DND-41 (cell line): ENCODE results near the gene HSP90AB1.

Experiments
- ATAC-seq: fragments of 200-7000 bp; cut with Tn5 transposase; 3 replicates; pipeline ENCODE4 v1.9.1; 2021; ENCODE audit warnings: low read depth; ENCODE audit not compliant: insufficient read depth
- DNase-seq: peaks from one replicate; pipeline ENCODE4 v3.0.0-alpha.2; 2020
- H2AFZ ChIP-seq: 2 replicates; pipeline ENCODE4 v1.6.0; 2012; ENCODE audit warnings: low read depth, low read length
- H3K27ac ChIP-seq: 2 replicates; pipeline ENCODE4 v1.5.1; 2012; ENCODE audit warnings: low read length, inconsistent platforms
- H3K27me3 ChIP-seq: fragments of 200-600 bp; sonication (generic); 2 replicates; pipeline ENCODE4 v1.6.0; 2012; ENCODE audit warnings: low read length, mild to moderate bottlenecking, inconsistent platforms; ENCODE audit not compliant: insufficient read depth, poor library complexity
- H3K36me3 ChIP-seq: 2 replicates; pipeline ENCODE4 v1.5.1; 2012; ENCODE audit warnings: low read length, inconsistent platforms; ENCODE audit not compliant: insufficient read depth
- H3K4me1 ChIP-seq: 2 replicates; pipeline ENCODE4 v1.5.1; 2012; ENCODE audit warnings: mild to moderate bottlenecking, low read length; ENCODE audit not compliant: insufficient read depth
- H3K4me2 ChIP-seq: 2 replicates; pipeline ENCODE4 v1.6.0; 2012; ENCODE audit warnings: mild to moderate bottlenecking, moderate library complexity, low read length, inconsistent platforms; ENCODE audit not compliant: insufficient read depth
- H3K4me3 ChIP-seq, 2 experiments: fragments of 200-600 bp in 1 of 2; shearing (Covaris generic) in 1 of 2; 2 replicates each; pipeline ENCODE4 v1.5.1; 2012 to 2016; ENCODE audit warnings: inconsistent platforms in 2 of 2, low read length in 2 of 2, mild to moderate bottlenecking in 2 of 2, low read depth in 1 of 2, moderate library complexity in 1 of 2
- H3K79me2 ChIP-seq: 2 replicates; pipeline ENCODE4 v1.6.0; 2012; ENCODE audit warnings: low read length, inconsistent platforms; ENCODE audit not compliant: insufficient read depth
- H3K9ac ChIP-seq: 2 replicates; pipeline ENCODE4 v1.6.0; 2012; ENCODE audit warnings: low read depth, mild to moderate bottlenecking, inconsistent platforms, low read length, moderate library complexity
- H3K9me3 ChIP-seq: 2 replicates; pipeline ENCODE4 v1.5.1; 2012; ENCODE audit warnings: low read length, moderate library complexity, mild to moderate bottlenecking, inconsistent platforms; ENCODE audit not compliant: insufficient read depth, severe bottlenecking
- H4K20me1 ChIP-seq: 2 replicates; pipeline ENCODE4 v1.6.0; 2012; ENCODE audit warnings: low read length; ENCODE audit not compliant: insufficient read depth
- EZH2 ChIP-seq: IDR thresholded peaks from 3 replicates; pipeline ENCODE4 v1.6.1; 2012; ENCODE audit warnings: borderline replicate concordance, low read depth, mild to moderate bottlenecking, moderate library complexity, low read length, inconsistent platforms; ENCODE audit not compliant: severe bottlenecking
- TF ChIP-seq, protein P1 (sequence below): IDR thresholded peaks from 2 replicates; pipeline ENCODE4 v1.5.1; 2012; ENCODE audit warnings: borderline replicate concordance, low read length, moderate library complexity, mild to moderate bottlenecking; ENCODE audit not compliant: poor library complexity, severe bottlenecking; ENCODE audit errors: extremely low read depth

HSP90AB1 gene

DNA sequence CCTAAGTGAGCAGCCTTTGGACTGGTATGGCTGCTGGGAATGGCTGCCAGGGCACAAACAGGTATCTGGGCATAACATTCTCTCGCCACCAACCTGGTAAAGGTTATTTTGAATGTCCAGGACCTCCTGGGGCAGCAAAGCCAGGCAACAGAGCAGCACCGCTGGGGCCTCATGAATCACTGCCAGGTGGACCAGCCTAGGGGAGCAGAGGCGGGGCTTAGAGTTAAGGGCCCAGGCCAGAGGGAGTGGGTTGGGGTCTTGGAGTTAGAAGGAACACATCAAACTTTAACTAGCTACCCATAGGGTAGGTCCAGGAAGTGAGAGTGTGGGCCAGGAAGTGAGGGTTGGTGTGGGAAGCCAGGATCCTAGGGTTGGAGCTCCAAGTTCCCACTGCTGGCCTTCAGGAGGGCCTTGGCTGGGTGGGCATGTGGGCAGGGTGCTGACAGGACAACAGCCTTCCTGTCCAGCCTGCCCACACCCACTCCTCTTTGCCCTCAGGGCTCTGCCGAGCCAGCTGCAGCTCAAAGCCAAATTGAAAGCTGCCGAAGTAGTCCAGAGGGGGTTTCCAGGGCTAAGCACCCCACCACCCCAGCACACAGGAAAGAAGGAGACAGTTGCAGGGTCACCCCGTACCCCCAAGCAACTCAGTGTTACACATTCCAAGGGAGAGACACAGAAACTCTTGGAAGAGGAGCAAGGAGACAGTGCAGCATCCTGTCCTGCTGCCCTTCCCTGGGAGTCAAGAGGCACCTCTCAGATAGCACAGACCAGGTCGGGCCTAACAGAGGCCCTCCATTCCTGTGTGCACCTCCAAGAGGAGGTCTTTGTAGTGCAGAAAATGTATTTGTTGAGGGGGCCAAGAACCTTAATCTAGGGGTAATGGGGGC, 15.8 kb downstream of the HSP90AB1 start:
- no peak overlapping the region for H3K4me3 ChIP-seq
- H3K9me3 ChIP-seq, result no peaks in the 10 kb centered on the region
- ATAC-seq, result no peak
- H3K27ac ChIP-seq, result peak overlapping the region; percentile 49
- H4K20me1 ChIP-seq, result peaks cover 19% of the 10 kb centered on the region
- TF ChIP-seq, protein P1, sequence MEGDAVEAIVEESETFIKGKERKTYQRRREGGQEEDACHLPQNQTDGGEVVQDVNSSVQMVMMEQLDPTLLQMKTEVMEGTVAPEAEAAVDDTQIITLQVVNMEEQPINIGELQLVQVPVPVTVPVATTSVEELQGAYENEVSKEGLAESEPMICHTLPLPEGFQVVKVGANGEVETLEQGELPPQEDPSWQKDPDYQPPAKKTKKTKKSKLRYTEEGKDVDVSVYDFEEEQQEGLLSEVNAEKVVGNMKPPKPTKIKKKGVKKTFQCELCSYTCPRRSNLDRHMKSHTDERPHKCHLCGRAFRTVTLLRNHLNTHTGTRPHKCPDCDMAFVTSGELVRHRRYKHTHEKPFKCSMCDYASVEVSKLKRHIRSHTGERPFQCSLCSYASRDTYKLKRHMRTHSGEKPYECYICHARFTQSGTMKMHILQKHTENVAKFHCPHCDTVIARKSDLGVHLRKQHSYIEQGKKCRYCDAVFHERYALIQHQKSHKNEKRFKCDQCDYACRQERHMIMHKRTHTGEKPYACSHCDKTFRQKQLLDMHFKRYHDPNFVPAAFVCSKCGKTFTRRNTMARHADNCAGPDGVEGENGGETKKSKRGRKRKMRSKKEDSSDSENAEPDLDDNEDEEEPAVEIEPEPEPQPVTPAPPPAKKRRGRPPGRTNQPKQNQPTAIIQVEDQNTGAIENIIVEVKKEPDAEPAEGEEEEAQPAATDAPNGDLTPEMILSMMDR, result no peak
- TF ChIP-seq EZH2, result no peak
- no peak for DNase-seq
- no peak overlapping the region for H2AFZ ChIP-seq
- peak overlapping the region; percentile 78; the same call in 1 of the 2 replicates for H3K4me2 ChIP-seq
- peak overlapping the region; percentile 64; the same call in 1 of the 2 replicates for H3K9ac ChIP-seq
- H3K4me1 ChIP-seq, result peaks cover 38% of the 10 kb centered on the region
- no peaks in the 10 kb centered on the region for H3K27me3 ChIP-seq
- H3K79me2 ChIP-seq, result peaks cover 23% of the 10 kb centered on the region
- H3K36me3 ChIP-seq, result peaks cover 42% of the 10 kb centered on the region

DNA sequence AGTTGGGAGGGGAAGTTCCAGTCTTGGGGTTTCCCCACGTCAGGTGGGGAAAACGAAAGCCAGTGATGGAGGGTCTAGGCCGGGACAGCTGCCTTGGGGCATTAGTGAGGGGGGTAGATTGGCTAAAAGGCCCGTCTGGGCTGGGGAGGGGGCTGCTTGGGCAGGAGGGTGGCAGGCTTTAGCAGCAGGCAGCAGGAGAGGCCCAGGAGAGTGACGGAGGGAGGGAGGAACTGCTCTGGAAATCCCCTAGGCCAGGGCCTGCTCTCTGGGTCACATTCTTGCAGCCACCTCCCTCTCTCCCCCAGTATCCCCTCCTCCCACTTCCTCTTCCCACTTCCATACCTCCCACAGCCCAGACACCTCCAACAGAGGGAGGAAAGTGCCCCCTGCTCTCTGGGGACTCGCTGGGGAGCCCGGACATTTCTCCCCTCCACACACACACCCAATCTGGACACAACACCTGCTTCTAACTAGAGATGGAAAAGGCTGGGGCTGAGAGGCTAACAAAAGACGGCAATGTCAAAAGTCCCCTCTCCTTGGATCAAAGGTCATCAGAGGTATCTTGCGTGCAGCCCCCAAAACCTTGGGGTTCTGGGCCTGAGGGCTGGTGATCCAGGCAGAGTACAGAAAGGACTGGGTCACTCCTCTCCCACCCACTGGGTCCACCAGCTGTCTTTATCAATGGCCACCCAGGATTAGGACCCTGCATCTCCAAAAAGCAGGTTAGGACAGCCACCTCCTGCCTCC, 16.6 kb downstream of the HSP90AB1 start:
- H3K36me3 ChIP-seq, result peaks cover 38% of the 10 kb centered on the region
- DNase-seq (no peak), ATAC-seq (no peak)
- peak overlapping the region; percentile 78 for H3K4me2 ChIP-seq
- peaks cover 19% of the 10 kb centered on the region for H4K20me1 ChIP-seq
- peaks cover 33% of the 10 kb centered on the region for H3K4me1 ChIP-seq
- TF ChIP-seq, protein P1, result no peak
- no peak for TF ChIP-seq EZH2
- H3K27me3 ChIP-seq, result no peaks in the 10 kb centered on the region
- H3K9me3 ChIP-seq, result no peaks in the 10 kb centered on the region
- H3K27ac ChIP-seq, result peak overlapping the region; percentile 49; the same call in 1 of the 2 replicates
- H3K4me3 ChIP-seq, result peak overlapping the region in 1 of 2 experiments; percentile 79; a peak in 2 of 4 replicates
- no peak overlapping the region for H2AFZ ChIP-seq
- peaks cover 23% of the 10 kb centered on the region for H3K79me2 ChIP-seq
- H3K9ac ChIP-seq, result peak overlapping the region; percentile 64

- ATAC-seq (peak; percentile 25; the same call in 2 of the 3 replicates), DNase-seq (peak; percentile 33)
- H3K4me1 ChIP-seq, result peaks cover 33% of the 10 kb centered on the region
- H3K27ac ChIP-seq, result peak overlapping the region; percentile 26
- H3K4me3 ChIP-seq, result peak overlapping the region; percentile 65 to 79
- H3K27me3 ChIP-seq, result no peaks in the 10 kb centered on the region
- peaks cover 23% of the 10 kb centered on the region for H3K79me2 ChIP-seq
- H2AFZ ChIP-seq, result peak overlapping the region; percentile 82; the same call in 1 of the 2 replicates
- peaks cover 19% of the 10 kb centered on the region for H4K20me1 ChIP-seq
- TF ChIP-seq EZH2, result no peak
- TF ChIP-seq, protein P1, result no peak
- peak overlapping the region; percentile 64 for H3K9ac ChIP-seq
- peaks cover 30% of the 10 kb centered on the region for H3K36me3 ChIP-seq
- H3K4me2 ChIP-seq, result peak overlapping the region; percentile 78
- H3K9me3 ChIP-seq, result no peaks in the 10 kb centered on the region
Observed at GRCh38 chr6:44264154-44265006, 17.5 kb downstream of the HSP90AB1 start.
